Left kidney (tissue), 2 donors: ENCODE data around the gene FGF14. TPM values are rescaled to one million over a fixed set of nuclear protein-coding genes. Genes with fewer than 3 reads are reported as not detected.

ENCODE experiments used
- DNase-seq: peaks from one replicate; pipeline ENCODE4 v3.0.0-alpha.2; 2013
- polyA plus RNA-seq: library from polyadenylated mRNA; unstranded; fragments of 120-200 nt; gene quantifications from one replicate; pipeline ENCODE4 v1.2.1, GENCODE V29; 2013; ENCODE audit not compliant: insufficient read length

The FGF14 gene
- polyA plus RNA-seq, 1 donor, result 0.95 TPM

DNA sequence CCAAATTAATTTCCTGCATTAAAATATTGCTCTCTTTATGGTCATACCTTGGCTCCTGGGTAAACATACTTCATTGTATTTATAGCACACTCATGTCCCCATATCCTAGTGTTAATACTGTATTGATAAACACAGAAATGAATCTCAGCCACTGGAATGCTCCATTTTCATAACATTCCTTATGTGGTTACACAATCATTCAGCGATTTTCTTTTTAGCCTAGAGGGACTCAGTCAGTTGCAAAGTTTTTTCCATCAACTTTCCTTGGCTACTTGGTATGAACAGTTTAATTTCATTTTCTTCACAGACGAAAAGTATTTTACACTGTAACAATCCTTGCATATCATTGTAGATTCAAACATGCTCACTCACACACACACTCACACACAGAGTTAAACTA, 471.5 kb downstream of the FGF14 start:
- DNase-seq, result no peak

DNA sequence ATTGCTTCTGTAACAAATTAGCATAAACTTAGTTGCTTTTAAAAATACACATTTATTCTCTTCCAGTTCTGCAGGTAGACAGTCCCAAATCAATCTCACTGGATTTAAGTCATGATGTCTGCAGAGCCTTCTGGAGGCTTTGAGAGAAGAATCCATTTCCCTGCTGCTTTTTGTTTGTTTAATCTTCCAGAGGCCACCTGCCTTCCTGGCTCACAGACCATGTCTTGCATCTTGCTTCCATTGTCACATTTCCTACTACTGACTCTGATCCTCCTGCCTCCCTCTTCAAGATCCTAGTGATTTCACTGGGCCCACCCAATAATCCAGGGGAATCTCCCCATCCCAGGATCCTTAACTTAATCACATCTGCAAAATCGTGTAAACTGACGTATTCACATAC, 476.1 kb downstream of the FGF14 start:
- DNase-seq, result no peak

DNA sequence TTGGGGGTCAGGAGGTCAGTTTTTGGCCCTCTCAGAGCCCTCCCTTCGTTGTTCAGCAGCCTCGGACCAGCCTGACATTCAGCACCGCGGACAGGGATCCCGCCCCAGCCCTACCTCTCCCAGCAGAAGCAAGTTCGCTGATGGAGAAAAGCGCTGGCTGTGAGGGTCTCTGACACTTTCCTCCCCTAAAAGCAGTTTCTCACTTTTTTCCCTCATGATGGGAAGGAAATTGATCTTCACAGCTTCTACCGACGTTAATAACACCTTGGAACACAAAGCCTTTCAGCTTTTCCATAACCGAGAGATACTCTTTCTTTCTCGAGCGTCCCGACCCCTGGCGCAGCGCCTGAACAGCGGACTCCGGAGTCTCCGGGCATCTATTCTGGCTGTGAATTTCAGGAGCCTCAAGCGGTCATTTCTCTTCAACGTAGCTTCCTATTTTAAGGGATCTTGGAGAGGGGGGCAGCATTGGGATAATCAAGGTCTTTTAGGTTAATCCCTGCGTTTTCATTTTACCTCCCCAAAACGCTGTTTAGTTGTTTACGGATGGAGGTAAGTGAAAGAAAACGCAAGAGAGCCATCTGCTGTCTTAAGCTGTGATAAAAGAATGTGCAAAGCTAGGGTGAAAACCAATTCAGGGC, 482.2 kb downstream of the FGF14 start:
- DNase-seq, result peak; percentile 66

DNA sequence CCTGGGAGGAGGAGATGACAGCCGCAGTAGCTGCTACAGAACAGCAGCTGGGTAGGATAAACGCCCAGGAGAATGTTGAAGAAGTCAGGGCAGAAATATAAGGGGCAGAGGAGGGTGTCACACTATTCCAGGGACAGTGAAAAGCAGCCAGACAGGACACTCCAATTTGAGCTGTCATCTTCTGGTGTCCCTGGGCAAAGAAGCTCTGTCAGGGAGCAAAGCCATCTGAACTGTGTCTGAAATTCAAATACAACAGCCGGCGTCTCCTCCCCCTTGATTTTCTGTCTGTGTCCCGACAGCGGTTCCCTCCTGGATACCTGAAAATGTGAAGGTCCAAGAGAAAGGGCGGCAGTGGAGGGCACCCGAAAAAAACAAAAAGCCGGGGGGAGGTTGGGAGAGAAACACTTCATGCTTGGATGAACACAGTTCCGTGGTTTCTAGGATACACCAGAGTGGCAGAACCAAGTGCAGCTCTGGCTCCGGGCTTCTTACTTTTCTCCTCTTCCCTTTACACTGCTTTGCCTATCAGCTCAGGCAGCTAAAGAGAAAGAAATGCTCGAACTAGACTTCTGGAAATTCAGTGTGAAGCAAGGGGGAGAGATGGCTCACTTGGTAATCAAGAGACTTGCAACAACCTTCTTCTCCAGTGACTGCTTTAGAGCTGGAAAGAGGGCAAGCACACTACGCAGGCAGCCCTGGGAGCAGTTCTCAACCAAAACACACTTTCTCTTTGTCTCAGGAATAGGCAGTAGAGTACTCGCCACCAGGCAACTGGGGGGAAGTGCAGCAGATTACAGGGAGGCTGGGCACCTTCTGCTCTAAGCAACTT, 483.8 kb downstream of the FGF14 start:
- DNase-seq, result no peak

DNA sequence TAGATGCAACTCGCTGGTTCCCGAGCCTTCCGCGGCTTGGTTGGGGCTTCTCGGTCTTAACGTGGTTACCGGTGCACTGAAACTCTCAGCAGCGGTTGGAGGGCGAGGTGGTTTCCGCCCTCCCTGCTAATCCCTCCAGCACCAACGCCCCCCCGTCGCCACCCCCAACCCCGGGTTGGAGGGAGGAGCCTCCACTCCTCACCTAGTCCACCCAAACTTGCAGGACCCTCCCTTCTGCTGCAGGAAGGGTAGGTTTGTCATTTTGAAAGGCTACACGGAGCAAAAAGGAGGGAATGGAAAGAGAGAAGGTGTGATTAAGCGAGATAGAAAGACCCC, 484.4 kb downstream of the FGF14 start:
- no peak for DNase-seq

DNA sequence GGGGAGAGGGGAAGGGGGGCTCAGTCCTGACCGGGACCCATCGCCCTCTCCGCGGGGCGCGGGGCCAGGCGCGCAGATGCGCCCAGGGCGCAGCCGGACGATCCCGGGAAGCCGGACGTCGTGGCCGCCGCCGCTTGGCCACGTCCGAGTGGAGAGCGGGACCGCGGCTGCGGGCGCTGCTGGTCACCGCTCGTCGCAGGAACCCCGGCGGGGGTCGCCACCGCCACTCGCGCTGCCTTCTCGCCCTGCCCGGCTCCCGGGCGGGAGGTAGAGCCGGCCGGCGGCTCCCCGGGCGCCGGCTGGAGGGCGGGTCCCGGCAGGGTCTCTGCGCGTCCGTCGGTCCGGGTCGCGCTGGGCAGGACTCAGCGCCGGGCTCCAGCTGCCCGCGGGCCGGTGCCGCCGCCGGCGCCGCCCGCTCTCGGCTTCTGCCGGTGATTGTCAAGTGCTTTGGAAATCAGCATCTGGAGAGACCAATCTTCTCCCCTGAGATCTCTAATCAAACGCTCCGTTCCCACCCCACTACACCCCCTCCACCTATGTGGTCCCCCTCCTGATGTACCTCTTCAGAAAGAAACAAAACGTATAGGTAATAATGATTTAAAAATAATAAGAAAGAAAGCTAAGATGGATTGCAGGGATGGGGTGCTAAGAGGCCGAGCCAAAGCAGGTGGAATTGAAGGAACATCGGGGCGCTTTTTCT, 484.9 kb downstream of the FGF14 start:
- DNase-seq, result no peak

DNA sequence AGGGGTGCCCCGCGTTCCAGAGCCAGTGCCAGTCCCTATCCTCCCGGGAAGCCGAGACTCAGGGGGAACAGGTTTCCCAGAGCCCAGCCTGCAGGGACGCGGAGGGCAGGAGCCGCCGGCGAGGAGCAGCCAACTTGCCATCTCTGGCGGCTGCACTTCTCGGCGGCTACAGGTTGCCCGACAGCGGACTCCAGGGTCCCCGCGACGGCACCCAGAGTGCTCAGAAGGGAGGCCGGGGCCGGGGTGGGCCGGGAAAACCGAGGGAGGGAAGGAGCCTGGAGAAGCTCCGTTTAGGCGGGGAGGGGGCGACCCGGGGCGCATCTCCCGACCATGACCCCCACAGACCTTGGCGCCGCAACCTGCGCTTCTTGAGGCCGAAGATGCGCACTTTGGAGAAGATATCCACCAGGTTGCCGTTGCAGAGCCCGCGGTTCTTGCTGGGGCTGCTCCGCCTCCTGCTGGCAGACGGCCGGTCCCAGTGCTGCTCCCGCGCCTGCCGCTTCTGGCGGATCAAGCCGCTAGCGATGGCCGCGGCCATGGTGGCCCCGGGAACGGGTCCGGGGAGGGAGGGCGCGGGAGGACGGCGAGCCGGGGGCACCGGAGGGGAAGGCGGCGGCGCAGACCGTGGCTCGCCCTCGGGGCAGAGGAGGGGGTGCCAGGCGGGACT, 485.6 kb downstream of the FGF14 start:
- DNase-seq, result no peak

DNA sequence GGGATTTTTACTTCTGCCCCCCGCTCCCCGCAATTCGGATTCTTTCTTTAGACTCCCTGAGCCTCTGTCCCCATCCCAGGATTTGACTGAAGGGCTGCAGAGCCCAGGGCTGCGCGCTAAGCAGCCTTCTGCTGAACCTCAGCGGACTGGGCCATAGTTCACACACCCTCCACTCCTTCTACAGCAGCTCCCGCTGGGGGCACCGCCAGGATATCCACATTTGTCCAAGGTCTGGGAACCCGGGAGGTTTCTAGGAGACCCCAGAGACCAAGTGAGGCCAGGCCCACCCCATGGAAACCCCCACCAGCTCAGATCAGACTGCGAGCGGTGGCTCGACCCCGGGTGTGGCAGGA, 486.1 kb downstream of the FGF14 start:
- no peak for DNase-seq

DNA sequence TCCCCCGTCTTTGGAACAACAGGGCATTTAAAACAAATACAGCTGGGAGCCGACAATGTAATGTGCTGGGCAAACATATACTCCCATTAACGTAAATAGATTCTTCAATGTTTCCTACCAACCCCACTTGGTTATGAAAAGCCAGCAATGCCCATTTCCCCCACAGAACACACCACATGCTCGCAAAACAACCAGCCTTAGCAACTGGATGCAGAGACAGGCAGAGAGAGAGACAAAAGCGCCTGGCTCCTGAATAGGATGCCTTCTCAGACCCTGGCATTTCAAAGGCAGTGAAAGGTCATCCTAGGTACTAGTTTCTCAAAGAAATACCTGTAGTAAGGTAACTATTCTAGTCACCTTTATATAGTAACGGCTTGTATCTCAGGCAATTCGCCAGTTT, 486.5 kb downstream of the FGF14 start:
- DNase-seq, result no peak

DNA sequence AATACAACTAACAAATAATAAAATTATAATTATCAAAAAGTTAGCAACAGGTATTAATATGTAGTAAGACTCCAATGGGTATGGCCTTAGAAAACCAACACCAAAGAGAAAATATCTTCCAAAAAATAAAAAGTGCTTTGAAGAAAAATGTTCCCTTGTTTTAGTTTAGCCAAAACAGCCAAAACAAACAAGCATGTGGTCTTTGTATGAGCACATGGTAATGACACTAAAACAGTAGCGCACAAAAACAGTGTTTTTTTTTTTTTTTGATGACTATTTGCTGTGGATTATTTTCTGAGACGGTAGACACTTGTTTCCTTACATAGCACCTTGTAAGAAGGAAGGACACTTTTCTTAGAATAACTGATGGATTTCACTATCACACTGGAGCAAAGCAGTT, 490.1 kb downstream of the FGF14 start:
- no peak for DNase-seq

DNA sequence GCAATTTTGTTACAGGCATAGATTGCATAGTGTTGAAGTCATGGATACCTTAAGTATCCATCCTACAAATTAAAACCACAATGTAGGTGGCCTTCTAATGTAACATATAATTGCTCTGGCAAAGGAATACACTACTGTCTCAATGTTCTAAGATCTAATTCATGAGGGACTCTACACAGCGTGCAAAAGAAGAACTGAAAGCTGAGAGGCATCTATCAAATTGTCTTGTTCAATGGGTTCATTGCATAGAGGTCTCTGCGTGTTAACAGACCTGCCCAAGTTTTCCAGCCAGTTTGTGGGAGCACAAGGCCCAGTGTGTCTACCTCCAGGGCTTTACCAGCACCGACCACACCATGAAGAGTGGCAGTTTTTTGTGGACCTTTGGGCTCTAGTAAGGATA, 498.0 kb downstream of the FGF14 start:
- no peak for DNase-seq

DNA sequence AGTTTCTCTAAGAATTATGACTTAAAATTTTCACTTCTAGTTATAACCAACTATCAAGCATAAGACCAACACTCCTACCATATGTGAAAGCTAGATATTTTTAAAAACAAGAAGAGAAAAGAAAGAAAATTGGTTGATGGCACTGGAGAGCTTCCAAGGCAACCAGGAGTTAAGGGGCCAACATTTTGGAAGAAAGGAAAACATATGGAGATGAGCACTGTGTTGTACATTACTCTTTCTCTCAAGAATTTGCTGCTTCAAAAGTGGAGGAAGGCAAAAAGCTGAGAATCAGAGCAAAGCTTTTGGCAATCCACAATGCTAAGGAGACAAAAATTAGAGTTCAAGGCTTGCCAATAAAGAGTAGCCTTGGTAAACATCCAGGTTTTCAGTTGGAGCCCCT, 503.2 kb downstream of the FGF14 start:
- no peak for DNase-seq

DNA sequence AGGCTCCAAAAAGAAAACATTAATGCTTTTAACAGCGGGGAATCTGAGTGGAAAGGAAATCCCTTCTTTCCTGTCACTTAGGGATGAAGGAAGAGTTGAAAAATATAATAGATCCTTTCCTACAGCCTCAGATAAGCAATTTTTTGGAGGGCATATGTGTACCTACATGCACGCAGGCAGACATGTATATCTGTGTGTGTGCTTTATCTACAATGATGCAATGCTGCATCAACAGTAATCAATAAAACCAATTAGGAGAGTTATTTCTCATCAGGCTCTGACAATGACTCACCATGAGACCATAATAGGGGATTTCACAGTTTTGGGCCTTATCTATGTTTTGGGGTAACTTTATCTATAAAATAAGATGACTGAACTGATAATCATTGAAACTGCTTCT, 505.3 kb downstream of the FGF14 start:
- no peak for DNase-seq

DNA sequence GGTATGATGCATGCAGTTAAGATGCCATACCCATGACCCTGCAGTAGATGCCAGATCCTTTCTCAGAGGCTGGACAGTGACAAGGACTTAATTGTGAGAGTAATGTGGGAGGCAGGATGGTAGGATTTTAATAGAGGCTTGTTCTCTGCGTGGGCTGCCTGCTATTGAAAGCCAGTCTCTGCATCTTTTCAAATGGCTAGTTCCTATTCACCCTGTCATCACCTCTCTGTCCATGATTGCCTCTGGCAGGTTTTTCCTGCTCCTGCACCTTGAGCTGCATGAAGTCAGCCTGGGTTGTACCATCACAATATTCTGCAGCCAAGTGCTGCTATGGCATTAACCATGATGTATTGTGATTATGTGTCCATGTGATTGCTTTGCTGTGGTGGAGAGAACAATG, 508.8 kb downstream of the FGF14 start:
- no peak for DNase-seq

DNA sequence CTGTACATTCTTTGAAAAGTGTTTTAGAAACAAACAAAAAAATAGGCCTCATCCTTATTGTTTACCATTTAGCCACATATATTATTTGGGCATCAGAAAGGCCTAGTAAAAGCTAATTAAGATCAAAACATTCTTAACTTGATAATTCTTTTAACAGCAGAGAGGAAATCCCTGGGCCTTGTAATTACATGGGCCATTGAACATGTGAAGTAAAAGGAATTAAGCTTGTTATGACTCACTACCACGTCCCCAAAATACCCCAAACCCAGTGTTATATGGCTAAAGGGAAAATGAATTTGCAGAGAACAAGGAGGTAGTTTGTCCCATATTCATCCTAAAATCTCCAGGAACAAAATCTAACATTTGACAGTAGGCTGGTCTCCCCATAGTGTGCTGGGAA, 509.6 kb downstream of the FGF14 start:
- DNase-seq, result no peak

DNA sequence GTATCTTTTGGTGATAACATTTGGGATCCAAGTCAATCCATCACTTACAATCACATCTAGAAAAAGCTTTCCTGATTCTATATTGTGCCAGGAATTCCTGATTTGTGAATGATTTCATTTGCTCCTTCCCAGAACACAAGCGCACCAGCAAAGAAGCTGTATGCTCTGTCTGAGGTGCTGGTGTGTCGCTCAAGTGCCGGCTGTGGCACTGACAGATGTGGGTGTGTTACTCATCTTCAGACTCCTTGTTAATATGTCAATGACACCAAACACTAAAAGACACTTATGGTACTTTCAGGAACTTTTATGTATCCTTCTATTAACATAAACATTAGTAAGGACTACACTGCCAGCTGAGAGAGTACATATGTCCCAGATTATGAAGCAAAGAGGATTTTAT, 520.3 kb downstream of the FGF14 start:
- DNase-seq, result no peak

DNA sequence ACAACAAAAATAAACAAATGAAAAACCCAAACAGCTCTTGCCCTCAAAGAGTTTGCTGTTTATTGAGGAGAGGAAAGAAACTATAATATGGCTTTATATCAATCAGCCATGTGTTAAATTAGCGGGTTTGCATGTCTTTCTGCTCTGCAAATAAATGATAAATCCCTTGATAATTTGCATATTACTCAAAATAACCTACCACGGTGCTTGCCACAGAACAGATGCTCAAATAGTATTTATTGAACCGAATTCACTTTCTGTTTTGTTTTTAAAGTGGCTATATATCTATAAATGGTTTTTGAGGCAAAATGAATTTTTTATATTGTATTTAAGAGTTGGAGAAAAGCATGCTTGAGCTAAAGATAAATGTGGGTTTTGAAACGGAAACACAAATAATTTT, 521.3 kb downstream of the FGF14 start:
- DNase-seq, result no peak

DNA sequence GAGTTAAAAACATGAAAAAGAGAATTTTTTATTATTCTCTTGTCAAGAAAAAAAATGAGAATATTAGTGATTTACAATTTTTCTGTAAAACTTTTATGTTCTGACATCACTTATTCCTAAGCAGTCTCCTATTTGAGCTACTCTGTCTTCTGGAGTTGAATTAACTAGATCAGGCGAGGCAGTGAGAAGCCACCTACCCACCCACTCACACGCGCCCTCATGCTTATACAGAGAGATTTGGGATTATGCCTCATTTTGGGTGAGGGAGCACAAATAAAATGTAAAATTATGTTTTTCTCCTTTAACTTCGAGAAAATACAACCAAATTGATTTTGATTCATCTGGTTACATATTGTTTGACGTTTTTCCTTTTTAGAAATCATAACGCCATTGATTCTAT, 524.9 kb downstream of the FGF14 start:
- no peak for DNase-seq

DNA sequence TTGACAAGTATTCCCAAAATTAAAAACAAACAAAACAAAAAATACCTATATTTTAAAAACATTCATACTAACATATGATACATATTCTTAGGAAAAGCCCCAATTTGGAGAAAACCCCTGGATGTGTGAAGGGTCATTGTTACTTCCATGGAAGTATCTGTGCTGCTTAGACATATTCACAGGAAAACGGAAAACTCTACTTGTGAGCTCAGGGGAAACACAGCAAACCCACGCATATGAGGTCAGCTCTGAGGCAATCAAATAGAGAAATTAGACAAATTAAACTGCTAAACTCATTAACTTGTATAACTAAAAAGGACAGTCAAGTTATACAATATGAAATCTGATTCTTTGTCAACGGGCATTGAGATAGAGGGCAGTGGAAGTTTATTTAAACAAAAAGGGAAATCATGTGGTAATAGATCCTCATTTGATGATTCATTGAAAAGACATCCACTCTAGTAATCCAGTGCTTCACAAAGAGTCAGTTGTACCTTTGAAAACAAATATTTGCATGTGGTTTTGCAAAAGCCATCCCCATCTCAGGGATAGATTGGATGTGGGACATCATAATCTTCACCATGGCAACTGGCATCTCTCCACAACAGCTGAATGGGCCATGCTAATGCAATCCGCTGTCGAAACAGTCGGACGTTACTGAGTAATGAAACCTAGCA, 526.0 kb downstream of the FGF14 start:
- no peak for DNase-seq

DNA sequence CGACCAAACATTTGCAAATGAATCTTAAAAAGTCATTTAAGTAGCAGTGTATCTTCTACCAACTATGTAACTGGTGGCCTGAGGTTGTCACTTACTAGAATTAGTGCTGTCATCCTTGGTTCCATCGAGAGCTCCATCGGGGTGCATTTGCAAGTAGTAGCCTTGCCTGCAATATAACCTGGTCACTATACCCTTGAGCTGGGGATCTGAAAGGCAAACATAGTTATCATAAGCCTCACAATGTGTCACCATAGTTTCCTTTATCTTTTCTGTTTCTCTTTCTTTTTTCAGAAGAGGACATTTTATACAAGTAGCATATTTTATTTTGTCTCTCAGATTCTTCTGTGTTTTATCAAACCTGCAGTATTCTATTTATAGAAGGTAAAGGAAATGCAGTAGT, 526.8 kb downstream of the FGF14 start:
- no peak for DNase-seq

DNA sequence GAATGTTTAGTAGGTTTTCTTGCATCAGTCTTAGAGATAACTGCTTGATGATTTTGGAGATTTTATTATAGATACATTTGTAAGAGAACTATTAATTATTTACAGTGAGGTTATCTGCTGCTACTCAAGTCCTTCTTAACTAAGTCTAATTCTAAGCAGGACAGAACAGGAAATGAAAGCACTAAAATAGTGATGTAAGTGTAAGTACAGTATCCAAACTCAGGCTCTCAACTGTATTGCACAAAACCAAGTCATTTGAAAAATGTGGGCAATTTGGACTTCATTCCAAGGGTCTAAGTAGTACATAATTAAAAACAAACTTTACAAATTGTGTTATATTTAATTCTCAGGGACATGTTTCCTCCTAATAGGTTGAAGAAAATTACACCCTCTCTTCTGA, 532.3 kb downstream of the FGF14 start:
- no peak for DNase-seq
